HCT116 (cell line): Measurements from ENCODE around the gene TEX30. TPM values are rescaled to one million over a fixed set of nuclear protein-coding genes. Genes with fewer than 3 reads are reported as not detected.

Experiments used
- ATAC-seq: fragments of 200-7000 bp; cut with Tn5 transposase; 2 replicates; pipeline ENCODE4 v1.9.1; 2020; ENCODE audit warnings: mild to moderate bottlenecking, moderate library complexity
- BruUV-seq: library from RNA; stranded (reverse); fragments of 400-500 nt; replicated peaks from 2 replicates; lab custom pipeline; 2021; lab: Mats Ljungman, UMichigan
- CTCF ChIA-PET: fragments of 300-600 bp; sonication (Branson Sonifier 250); formaldehyde crosslinking; loops from one replicate; lab custom pipeline; 2021; ENCODE audit warnings: antibody characterized with exemption; lab: Charles Lee
- POLR2A ChIA-PET: fragments of 300-600, 350-600 bp; sonication (Branson Sonifier 250); formaldehyde crosslinking; loops from one replicate; lab custom pipeline; 2021; ENCODE audit warnings: antibody characterized with exemption; lab: Charles Lee
- RAD21 ChIA-PET, 2 experiments: fragments of 300-600 bp; sonication (Branson Sonifier 250); formaldehyde crosslinking; loops; one replicate each; lab custom pipeline; 2023; ENCODE audit warnings: low total read pairs in 2 of 2; ENCODE audit not compliant: uncharacterized antibody in 2 of 2, unreplicated experiment in 2 of 2, low non-redundant PET in 1 of 2; lab: Charles Lee
- DNase-seq: peaks from one replicate; pipeline ENCODE4 v3.0.0-alpha.2; 2010; ENCODE audit warnings: low read depth, low spot score
- H2AFZ ChIP-seq: fragments of 200-600 bp; shearing (Covaris generic), sonication (generic); 2 replicates; pipeline ENCODE4 v1.6.1; 2017; ENCODE audit warnings: low read depth, mixed run types, mixed read lengths, antibody characterized with exemption, low read length; ENCODE audit not compliant: poor library complexity, severe bottlenecking
- H3K27ac ChIP-seq: 2 replicates; pipeline ENCODE4 v1.5.1; 2012; ENCODE audit warnings: low read depth, low read length
- H3K27me3 ChIP-seq: fragments of 200-600 bp; sonication (generic); 2 replicates; pipeline ENCODE4 v1.6.1; 2016; ENCODE audit warnings: mixed run types, low read length, mixed read lengths; ENCODE audit not compliant: insufficient read depth
- H3K36me3 ChIP-seq, 2 experiments: fragments of 200-500 bp in 1 of 2; fragments of 200-600 bp in 1 of 2; sonication (Bioruptor generic) in 1 of 2; sonication (generic) in 1 of 2; 2 replicates each; pipeline versions ENCODE4 v1.5.1 to v1.6.1; 2014 to 2016; ENCODE audit warnings: low read length in 2 of 2, inconsistent platforms in 1 of 2, mixed read lengths in 1 of 2, mixed run types in 1 of 2; ENCODE audit not compliant: insufficient read depth in 2 of 2, control insufficient read depth in 1 of 2
- H3K4me1 ChIP-seq, 2 experiments: fragments of 200-600 bp in 1 of 2; sonication (generic) in 1 of 2; 2 replicates each; pipeline versions ENCODE4 v1.5.1 to v1.6.1; 2012 to 2017; ENCODE audit warnings: low read length in 2 of 2, inconsistent platforms in 1 of 2, mild to moderate bottlenecking in 1 of 2, mixed read lengths in 1 of 2, mixed run types in 1 of 2, moderate library complexity in 1 of 2; ENCODE audit not compliant: insufficient read depth in 2 of 2, control insufficient read depth in 1 of 2
- H3K4me2 ChIP-seq: fragments of 200-600 bp; sonication (generic); 2 replicates; pipeline ENCODE4 v1.6.1; 2017; ENCODE audit warnings: mixed run types, low read length, mixed read lengths
- H3K4me3 ChIP-seq, 2 experiments: fragments of 200-600 bp in 1 of 2; sonication (generic) in 1 of 2; replicated peaks in 1 of 2; 2 replicates each; pipeline ENCODE4 v1.5.1; 2011 to 2016; ENCODE audit warnings: low read length in 2 of 2, control low read depth in 1 of 2, low read depth in 1 of 2, mild to moderate bottlenecking in 1 of 2, mixed read lengths in 1 of 2, mixed run types in 1 of 2
- H3K79me2 ChIP-seq: fragments of 200-600 bp; sonication (generic); 2 replicates; pipeline ENCODE4 v1.6.1; 2017; ENCODE audit warnings: mild to moderate bottlenecking, mixed run types, low read length, moderate library complexity, mixed read lengths; ENCODE audit not compliant: insufficient read depth
- H3K9ac ChIP-seq: fragments of 200-600 bp; sonication (generic); 2 replicates; pipeline ENCODE4 v1.6.1; 2016; ENCODE audit warnings: low read length, mixed read lengths
- H3K9me2 ChIP-seq: fragments of 200-600 bp; sonication (generic), shearing (Covaris generic); 2 replicates; pipeline ENCODE4 v1.6.1; 2017; ENCODE audit warnings: mixed run types, mild to moderate bottlenecking, moderate library complexity; ENCODE audit not compliant: insufficient read depth
- H3K9me3 ChIP-seq, 2 experiments: fragments of 200-500 bp in 1 of 2; fragments of 200-600 bp in 1 of 2; sonication (Bioruptor generic) in 1 of 2; sonication (generic) in 1 of 2; 2 replicates each; pipeline ENCODE4 v1.6.1; 2014 to 2017; ENCODE audit warnings: low read length in 2 of 2, mixed read lengths in 2 of 2, inconsistent platforms in 1 of 2, low read depth in 1 of 2, mild to moderate bottlenecking in 1 of 2, mixed run types in 1 of 2, moderate library complexity in 1 of 2; ENCODE audit not compliant: control insufficient read depth in 1 of 2, insufficient read depth in 1 of 2
- H4K20me1 ChIP-seq: fragments of 200-600 bp; sonication (generic), shearing (Covaris generic); 2 replicates; pipeline ENCODE4 v1.6.1; 2017; ENCODE audit warnings: mixed run types, mild to moderate bottlenecking, moderate library complexity; ENCODE audit not compliant: insufficient read depth
- ATF3 ChIP-seq: IDR thresholded peaks from 2 replicates; pipeline ENCODE4 v1.6.1; 2012
- CEBPB ChIP-seq: IDR thresholded peaks from 2 replicates; pipeline ENCODE4 v1.6.1; 2012; ENCODE audit warnings: low read depth
- CTCF ChIP-seq, 3 experiments: fragments of 200-600 bp in 1 of 3; sonication (generic) in 1 of 3; IDR thresholded peaks in 2 of 3; conservative IDR thresholded peaks in 1 of 3; 2 replicates each; pipeline ENCODE4 v1.5.1; 2012 to 2017; ENCODE audit warnings: low read depth in 2 of 3, low read length in 2 of 3, antibody characterized with exemption in 1 of 3, borderline replicate concordance in 1 of 3, control low read depth in 1 of 3, mild to moderate bottlenecking in 1 of 3, mixed read lengths in 1 of 3, mixed run types in 1 of 3, moderate library complexity in 1 of 3; ENCODE audit not compliant: insufficient read depth in 1 of 3
- ELF1 ChIP-seq: IDR thresholded peaks from 2 replicates; pipeline ENCODE4 v1.6.1; 2012; ENCODE audit warnings: low read depth, borderline replicate concordance
- EZH2 ChIP-seq: fragments of 200-600 bp; sonication (generic); IDR thresholded peaks from 2 replicates; pipeline ENCODE4 v1.6.1; 2017; ENCODE audit warnings: antibody characterized with exemption, mixed run types
- EZH2phosphoT487 ChIP-seq: fragments of 200-600 bp; IDR thresholded peaks from 2 replicates; pipeline ENCODE4 v1.6.1; 2018; ENCODE audit warnings: antibody characterized with exemption, borderline replicate concordance
- FOSL1 ChIP-seq: IDR thresholded peaks from 2 replicates; pipeline ENCODE4 v1.6.1; 2012; ENCODE audit warnings: low read depth
- JUND ChIP-seq: IDR thresholded peaks from 2 replicates; pipeline ENCODE4 v1.6.1; 2012
- MAX ChIP-seq: IDR thresholded peaks from 2 replicates; pipeline ENCODE4 v1.6.1; 2012
- SIN3A ChIP-seq: IDR thresholded peaks from 2 replicates; pipeline ENCODE4 v1.6.1; 2012; ENCODE audit warnings: low read depth
- SP1 ChIP-seq: IDR thresholded peaks from 2 replicates; pipeline ENCODE4 v1.6.1; 2012; ENCODE audit warnings: low read depth
- SRF ChIP-seq: IDR thresholded peaks from 2 replicates; pipeline ENCODE4 v1.6.1; 2012; ENCODE audit warnings: low read depth
- YY1 ChIP-seq: IDR thresholded peaks from 2 replicates; pipeline ENCODE4 v1.6.1; 2011; ENCODE audit warnings: low read length, low read depth, moderate library complexity, mild to moderate bottlenecking; ENCODE audit not compliant: insufficient replicate concordance; ENCODE audit errors: extremely low read depth
- ZFX ChIP-seq: fragments of 450-650 bp; IDR thresholded peaks from 2 replicates; pipeline ENCODE4 v1.6.1; 2017
- ZNF274 ChIP-seq: fragments of 200-500 bp; sonication (Bioruptor generic); IDR thresholded peaks from 2 replicates; pipeline ENCODE4 v1.6.1; 2014; ENCODE audit warnings: mild to moderate bottlenecking, low read depth, low read length, inconsistent platforms
- intact Hi-C: fragments of 100-400 bp; cut with micrococcal nuclease; formaldehyde crosslinking; loops from 2 replicates; pipeline ENCODE4 v1.10.0; 2022
- total RNA-seq: library from RNA; stranded (reverse); gene quantifications from one replicate; pipeline ENCODE4 v1.2.1, GENCODE V29; 2021; ENCODE audit not compliant: unreplicated experiment

The TEX30 gene
- total RNA-seq, 1 experiment from 2014 or later: 22.3 TPM

GRCh38 chr13:102805680-102806079 is 32.1 kb upstream of the TEX30 start:
- H3K9ac ChIP-seq: no peak overlapping the region
- intact Hi-C loops: no loop called here
- CTCF ChIA-PET: no interaction called here
- no peaks in the 10 kb centered on the region for H3K9me2 ChIP-seq
- POLR2A ChIA-PET: no interaction called here
- TF ChIP-seq YY1 (no peak), ZFX (no peak)
- no peak for DNase-seq
- no TSS peak for BruUV-seq
- no peak overlapping the region for H3K4me2 ChIP-seq
- H3K27ac ChIP-seq: no peak overlapping the region
- H2AFZ ChIP-seq: no peak overlapping the region
- ATAC-seq: no peak
- H3K4me1 ChIP-seq: peaks cover 0 to 5% of the 10 kb centered on the region in 2 experiments; a peak in 2 of 4 replicates
- H3K27me3 ChIP-seq: no peaks in the 10 kb centered on the region
- H3K79me2 ChIP-seq: peaks cover 13% of the 10 kb centered on the region
- H3K4me3 ChIP-seq: no peak overlapping the region
- RAD21 ChIA-PET: no interaction called here
- no peaks in the 10 kb centered on the region for H3K9me3 ChIP-seq
- H4K20me1 ChIP-seq: no peaks in the 10 kb centered on the region
- H3K36me3 ChIP-seq: no peaks in the 10 kb centered on the region

GRCh38 chr13:102800145-102801041 is 26.8 kb upstream of the TEX30 start:
- H4K20me1 ChIP-seq: no peaks in the 10 kb centered on the region
- H3K9ac ChIP-seq: peak overlapping the region; percentile 67
- POLR2A ChIA-PET: no interaction called here
- H3K4me1 ChIP-seq: peaks cover 6 to 11% of the 10 kb centered on the region in 2 experiments
- no peaks in the 10 kb centered on the region for H3K27me3 ChIP-seq
- peak overlapping the region; percentile 71 for H3K27ac ChIP-seq
- CTCF ChIA-PET: interaction anchor here (0.7 to 1.5 kb wide), 3 partner anchors 8 to 204 kb away, joined by 3 to 4 read pairs (median 3); no protein-coding TSS in a partner anchor
- RAD21 ChIA-PET: no interaction called here
- no TSS peak for BruUV-seq
- intact Hi-C loops: loop anchor here (2.0 to 5.0 kb wide), 2 partner anchors 44 to 1658 kb away; no protein-coding TSS in a partner anchor
- H3K9me3 ChIP-seq: no peaks in the 10 kb centered on the region
- H2AFZ ChIP-seq: no peak overlapping the region
- no peaks in the 10 kb centered on the region for H3K36me3 ChIP-seq
- ATAC-seq (peak; percentile 74), DNase-seq (peak; percentile 34)
- peak overlapping the region; percentile 92 for H3K4me2 ChIP-seq
- no peaks in the 10 kb centered on the region for H3K9me2 ChIP-seq
- H3K79me2 ChIP-seq: peaks cover 11% of the 10 kb centered on the region
- H3K4me3 ChIP-seq: peak overlapping the region; percentile 82 to 99
- TF ChIP-seq SIN3A (peak; percentile 40; the same call in 1 of the 2 replicates), JUND (no peak), ATF3 (no peak), EZH2phosphoT487 (no peak), YY1 (peak; percentile 38), EZH2 (no peak), CEBPB (no peak), SRF (no peak), FOSL1 (no peak), CTCF (IDR thresholded peaks at IDR 0.05 in 2 of 3, conservative IDR thresholded peaks at IDR 0.05 in 1 of 3; ENCODE audit: borderline replicate concordance in 1 of 3, insufficient read depth in 1 of 3, low read depth in 2 of 3, low read length in 2 of 3) (peak; percentile 49 to 78 (median 77); a peak in 5 of 6 replicates), SP1 (no peak; the same call in 1 of the 2 replicates), MAX (peak; percentile 70; the same call in 1 of the 2 replicates), ZNF274 (no peak), ELF1 (no peak)
